ENCODE measurements around the gene TEPSIN.

TEPSIN gene

DNA sequence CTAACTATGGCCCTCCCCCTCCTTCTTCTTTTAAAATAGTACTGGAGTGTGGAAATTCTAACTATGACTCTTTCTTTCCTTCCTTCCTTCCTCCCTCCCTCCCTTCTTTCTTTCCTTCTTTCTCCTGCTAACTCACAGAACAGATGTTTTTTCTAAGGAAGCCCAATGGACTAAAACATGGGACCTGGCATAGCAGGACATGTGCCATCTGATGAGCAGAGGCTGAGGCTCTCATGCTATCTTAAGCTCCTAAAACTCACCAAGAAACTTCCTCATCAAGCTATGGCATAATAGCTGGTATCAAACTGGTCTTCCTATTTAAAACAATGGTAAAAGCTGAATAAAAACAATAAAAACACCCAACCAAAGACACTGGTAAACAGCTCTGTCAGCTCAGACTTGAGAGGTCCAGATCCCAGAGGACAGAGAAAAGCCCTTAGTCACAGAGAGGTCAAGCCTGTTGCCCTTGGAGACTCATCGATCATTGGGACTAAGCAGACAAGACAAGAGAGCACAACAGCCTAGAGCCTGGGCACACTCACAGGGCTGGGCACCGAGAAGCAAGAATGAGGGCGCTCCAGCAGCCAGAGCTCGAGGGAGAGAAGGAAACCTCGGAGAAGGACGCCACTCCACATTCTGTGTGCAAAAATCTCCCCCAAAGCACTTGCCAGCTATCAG, 28.7 kb upstream of the TEPSIN start:
- DNase-seq (ENCODE audit: low spot score): no peak

DNA sequence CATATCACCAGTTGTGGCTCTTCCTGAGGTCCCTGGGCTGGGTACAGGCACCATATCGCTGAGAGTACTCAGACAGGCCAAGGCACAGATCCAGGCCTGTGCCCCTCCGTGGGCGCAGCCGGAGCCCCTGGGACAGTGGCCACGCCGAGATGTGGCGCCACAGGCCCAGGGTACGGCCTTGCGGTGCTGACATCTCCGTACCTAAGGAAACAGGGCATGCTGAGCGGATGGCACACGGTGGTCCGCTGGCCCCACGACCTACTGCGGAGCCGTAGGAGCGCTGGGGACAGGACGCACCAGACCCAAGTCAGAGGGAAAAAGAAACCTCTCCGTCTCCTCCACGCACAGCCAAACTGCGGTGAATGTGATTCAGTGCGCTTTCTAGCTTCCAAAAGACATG, 26.7 kb upstream of the TEPSIN start:
- no peak for DNase-seq (ENCODE audit: low spot score)

DNA sequence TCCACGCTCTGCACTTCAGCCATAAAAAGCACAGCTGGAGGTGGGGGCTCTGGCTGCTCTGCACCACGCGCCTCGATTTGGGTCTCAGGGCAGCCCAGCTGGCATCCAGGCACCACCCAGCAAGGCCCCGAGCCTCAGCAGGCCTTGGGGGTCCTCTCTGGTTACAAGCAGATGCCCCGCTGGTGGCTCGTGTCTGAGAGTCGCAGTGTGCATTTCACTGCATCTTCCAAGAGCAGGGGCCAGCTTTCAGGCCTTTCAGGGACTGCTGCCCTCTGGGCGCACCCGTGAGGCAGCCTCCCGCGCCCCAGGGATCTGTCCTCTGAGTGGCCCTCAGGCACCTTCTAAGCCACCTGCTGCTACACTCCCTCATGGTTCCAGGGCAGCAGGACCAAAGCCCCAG, 25.8 kb upstream of the TEPSIN start:
- DNase-seq (ENCODE audit: low spot score): no peak

DNA sequence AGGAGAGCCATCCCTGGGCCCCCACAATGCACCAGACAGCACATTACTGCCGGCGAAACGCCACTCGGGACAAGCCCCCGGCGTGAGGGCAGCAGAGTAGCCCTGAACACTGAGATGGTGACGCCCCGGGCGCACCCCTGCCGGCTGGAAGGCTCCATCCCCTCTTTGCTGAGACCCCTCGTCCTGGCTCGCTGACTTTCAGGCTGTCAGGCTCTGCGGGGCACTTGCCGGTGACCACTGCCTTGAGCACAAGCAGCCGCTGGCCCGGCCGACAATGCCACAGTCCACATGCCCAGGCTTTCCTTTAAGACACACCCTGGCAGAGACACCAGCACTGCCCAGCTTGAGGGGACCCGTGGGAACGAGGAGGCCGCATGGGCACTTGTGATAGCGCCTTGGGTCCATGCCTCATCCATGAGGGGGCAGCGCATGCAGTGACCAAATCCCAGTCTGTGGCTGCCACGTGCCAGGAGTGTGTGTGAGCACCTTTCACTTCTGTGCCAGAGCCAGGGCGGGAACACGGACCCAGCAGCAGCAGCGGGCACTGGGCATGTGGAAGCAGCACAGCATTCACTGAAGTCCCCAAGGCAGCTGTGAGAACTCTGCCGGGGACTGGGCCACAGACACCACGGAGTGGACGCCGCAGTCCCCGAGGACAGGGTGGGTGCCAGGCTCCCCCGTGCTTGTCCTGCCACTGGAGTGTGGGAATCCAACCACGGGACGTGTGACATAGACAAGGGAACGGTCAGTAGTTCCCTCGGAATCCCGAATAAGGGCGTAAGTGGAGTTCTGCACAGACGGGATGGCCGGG, 24.7 kb upstream of the TEPSIN start:
- no peak for DNase-seq (ENCODE audit: low spot score)

DNA sequence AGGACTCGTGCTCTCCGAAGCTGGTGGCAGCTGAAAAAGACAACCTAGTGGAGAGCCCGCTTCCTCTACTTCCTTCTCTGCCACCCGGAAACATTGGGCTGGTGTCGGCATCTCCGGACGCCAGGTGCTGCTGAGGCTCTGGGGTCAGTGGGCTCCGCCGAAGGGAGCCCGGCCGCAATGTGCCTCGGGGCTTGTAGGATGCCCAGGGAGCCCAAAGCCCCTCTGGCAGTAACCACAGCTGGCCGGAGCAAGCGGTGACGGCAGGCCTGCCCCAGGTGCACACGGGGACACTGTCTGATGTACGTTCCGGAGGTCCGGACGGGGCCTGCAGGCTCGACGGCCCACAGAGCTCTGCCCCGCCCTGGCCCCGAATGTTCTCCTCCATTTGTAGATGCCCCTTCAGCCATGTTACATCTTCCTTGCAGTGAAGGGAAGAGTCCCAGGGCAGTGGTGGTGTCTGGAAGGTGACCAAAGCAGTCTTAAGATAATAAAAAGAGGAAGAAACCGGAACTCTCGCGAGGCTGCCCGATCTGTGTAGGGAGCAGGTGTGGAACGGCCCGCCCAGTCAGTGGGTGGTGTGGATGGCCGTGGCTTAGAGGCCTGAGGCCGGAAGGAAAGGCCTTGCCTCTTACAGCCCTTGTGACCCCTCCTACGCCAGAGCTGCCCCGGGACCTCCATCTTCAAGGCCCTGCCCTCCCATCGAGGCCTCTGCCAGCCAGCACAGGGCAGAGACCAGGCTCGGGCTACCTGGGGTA, 22.9 kb upstream of the TEPSIN start:
- no peak for DNase-seq (ENCODE audit: low spot score)

DNA sequence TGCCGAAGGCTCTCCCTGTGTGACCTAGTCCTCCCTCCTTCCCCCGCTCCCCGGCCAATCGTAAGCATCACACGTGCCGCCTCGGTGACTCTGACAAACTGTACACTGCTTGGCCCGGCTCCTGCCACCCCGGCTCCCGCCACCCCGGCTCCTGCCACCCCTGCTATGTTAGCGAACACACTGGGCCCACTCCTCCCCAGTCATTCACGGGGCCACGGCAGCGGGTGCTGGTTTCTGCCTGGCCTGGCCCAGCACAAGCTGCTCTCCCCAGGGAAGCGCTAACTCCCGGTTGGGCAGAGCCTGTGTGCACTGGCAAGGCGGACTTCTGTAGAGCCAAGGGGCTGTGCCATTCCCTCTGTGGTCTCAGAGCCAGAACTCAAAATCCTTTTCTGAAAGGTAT, 22.2 kb upstream of the TEPSIN start:
- no peak for DNase-seq (ENCODE audit: low spot score)

DNA sequence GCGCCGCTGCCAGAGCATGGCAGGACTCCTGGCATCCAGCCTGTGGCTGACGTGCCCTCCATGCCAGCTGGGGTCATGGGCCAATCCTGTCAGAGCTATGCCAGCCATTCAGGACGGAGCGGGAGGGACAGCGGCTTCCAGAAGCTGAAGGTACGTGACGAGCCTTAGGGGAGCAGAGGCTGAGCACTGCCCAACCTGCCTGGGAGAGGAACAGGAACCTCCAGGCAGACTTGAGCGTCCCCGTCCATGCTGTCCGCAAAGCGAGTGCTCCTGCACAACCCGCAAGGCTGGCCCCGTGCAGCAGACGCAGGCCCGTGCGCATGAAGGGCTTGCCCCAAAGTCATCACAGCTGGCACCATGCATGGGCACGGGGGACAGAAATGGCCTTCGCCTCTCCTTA, 21.8 kb upstream of the TEPSIN start:
- no peak for DNase-seq (ENCODE audit: low spot score)

DNA sequence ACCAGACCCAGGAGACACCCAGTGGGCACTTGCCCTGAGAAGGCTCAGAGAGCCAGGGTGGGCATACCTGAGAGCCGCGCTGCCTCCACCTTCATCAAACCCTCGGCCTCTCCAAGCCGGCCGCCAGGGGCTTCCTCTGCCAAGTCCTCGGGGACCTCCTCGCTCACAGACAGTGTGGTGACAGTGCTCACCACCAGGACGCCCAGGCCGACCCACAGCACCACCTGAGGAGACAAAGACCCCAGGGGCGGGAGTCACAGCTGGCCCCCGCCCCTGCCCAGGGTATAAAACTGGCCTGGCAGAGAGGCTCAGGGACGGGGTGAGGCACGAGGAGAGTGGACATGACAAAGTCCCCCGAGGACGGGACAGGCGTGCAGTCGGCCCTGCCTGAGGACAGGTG, 21.3 kb upstream of the TEPSIN start:
- DNase-seq (ENCODE audit: low spot score): no peak

DNA sequence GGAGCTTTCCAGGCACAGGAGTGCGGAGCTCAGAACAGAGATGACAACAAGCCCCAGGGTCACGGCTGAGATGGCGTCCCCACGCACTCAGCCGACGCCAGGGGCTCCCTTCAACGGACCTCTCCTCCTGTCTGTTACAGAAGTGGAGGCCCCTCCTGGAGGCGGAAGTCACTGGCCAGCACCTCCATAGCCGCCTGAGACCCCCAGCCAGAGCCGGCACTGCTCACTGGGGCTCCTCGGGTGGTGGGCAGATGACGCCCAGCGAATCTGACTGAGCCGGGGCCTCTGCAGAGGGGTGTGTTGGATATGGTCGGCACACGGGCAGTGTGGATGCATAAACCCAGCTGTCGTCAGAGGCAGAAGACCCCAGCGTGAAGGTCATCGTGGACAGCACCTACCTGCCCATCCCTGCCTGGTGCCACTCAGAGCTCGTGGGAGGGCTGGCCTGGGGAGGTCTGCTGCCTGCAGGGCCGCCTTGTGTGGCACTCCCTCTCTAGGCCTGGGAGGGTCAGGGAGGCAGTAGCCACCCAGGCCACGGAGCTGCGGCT, 20.3 kb upstream of the TEPSIN start:
- DNase-seq (ENCODE audit: low spot score): no peak

DNA sequence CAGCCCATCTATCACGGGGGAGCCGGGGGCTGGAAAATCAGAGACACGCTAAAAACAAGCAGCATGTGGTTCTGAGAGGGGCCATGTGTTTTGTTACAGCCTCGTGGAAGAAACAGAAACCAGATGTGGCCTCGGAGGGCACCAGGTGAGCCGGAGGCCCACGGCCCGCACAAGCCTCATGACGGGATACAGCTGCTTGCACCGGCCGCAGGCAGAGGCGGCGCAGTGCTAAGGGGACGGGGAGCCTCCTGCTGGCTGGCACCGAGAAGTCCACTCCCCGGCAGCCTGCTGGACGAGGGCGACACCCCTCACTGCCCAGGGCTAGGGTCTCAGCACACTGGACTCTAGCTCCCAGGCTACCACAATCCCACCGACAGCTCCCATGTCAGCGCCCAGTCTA, 19.4 kb upstream of the TEPSIN start:
- DNase-seq (ENCODE audit: low spot score): no peak

DNA sequence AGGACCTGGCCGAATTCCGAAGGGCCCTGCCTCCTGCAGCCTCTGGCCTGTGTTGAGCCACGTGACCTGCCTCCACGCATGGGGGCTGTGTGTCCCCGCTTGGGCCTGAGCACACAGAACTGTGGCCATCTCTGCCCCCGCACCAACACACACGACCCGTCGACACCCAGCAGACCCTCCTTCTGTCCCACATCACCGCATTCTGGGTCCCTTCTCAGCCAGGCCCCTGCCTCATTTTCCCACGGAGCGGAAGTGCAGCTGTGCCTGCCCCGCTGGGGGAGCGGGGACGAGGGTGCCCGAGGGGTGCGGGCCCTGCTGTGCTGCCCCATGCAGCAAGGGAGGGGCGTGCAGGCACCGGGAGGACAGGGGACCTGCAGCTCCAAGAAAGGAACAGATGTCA, 18.7 kb upstream of the TEPSIN start:
- DNase-seq (ENCODE audit: low spot score): no peak

DNA sequence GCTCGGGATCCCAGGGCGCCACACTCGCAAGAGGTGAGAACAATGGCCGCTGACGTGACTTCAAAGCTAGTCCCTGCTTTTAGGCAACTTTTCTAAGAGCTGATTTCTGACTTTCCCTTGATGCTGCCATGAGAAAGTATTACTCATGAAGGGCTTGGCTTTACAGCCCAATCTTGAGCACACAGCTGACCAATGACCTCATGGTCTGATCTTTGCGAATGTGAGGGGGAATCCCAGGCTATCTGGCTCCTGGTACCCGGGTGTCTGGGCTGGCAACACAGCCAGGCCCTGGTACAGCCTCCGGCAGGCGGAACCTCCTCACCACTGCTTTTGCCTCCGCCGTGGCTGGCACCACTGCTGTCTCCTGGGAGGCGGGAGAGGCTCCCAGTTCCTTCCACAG, 17.8 kb upstream of the TEPSIN start:
- DNase-seq (ENCODE audit: low spot score): no peak

DNA sequence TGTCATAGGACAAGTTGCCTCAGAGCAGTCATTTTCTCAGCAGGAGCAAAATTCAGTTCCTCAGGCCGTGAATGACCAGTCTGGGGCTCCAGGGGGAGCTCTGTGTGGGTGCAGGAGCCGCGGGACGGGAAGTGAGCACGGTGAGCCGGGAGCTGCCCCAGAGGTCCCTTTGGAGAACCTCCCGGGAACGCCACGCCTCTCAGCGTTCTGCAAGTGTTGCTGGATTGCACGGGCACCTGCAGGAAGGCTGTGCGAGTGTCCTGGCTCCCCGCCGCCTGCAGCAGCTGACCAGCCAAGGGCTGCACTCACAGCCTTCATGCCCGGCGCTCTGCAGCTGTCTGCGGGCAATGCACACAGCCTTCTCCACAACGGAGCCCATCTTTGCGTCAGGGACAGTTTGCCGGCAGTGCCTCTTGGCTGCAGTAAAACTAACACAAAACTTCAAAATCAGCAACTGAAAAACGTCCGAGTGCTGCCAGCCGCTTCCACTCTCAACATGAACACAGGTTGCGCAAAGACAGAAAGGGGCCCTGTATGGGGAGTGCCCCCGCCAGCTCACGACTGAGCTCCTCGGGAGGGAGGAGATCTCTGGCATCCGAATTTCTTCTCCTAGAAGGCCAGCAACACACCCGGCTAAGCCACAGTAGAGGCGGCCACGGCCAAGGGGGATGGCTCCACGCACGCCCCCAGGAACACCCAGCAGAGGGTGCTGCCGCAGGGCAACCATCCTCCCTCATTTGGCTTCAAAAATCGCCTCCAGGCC, 16.3 kb upstream of the TEPSIN start:
- DNase-seq (ENCODE audit: low spot score): peak; percentile 58

DNA sequence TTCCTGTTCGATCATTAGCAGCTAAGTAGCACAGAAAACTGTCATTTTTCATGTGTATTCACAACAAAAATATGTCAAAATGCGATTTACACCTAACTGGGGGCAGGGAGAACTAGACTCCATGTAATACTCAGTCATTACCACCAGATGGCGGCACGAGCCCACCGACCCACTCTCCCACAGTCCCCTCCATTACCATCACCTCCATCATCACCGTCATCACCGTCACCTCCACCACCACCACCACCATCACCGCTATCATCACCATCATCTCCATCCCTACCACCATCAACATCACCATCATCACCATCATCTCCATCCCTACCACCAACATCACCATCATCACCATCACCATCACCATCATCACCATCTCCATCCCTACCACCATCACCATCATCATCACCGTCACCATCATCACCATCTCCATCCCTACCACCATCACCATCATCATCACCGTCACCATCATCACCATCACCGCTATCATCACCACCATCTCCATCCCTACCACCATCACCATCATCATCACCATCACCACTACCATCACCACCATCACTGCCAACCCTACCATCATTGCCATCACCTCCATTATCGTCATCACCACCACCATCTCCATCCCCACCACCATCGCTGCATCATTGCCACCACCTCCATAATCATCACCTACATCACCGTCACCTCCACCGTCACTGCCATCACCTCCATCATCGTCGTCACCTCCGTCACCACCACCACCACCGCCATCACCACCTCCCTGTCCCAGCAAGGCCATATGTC, 14.7 kb upstream of the TEPSIN start:
- no peak for DNase-seq (ENCODE audit: low spot score)

DNA sequence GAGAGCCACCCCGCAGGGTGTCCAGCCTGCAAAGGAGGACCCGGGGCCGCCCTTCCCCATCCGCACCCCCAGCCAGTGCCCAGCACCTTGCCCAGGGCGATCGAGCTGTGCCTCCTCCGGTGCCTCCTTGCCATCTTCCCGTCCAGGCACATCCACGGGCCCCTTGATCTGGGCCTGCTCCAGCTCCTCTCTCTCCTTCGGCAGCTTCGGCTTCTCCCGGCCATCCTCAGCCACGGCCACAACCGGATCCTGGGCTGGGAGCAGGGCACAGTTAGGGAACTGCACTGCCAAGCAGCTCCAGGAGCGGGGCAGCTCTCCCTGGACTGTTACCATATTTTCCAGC, 14.1 kb upstream of the TEPSIN start:
- no peak for DNase-seq (ENCODE audit: low spot score)

DNA sequence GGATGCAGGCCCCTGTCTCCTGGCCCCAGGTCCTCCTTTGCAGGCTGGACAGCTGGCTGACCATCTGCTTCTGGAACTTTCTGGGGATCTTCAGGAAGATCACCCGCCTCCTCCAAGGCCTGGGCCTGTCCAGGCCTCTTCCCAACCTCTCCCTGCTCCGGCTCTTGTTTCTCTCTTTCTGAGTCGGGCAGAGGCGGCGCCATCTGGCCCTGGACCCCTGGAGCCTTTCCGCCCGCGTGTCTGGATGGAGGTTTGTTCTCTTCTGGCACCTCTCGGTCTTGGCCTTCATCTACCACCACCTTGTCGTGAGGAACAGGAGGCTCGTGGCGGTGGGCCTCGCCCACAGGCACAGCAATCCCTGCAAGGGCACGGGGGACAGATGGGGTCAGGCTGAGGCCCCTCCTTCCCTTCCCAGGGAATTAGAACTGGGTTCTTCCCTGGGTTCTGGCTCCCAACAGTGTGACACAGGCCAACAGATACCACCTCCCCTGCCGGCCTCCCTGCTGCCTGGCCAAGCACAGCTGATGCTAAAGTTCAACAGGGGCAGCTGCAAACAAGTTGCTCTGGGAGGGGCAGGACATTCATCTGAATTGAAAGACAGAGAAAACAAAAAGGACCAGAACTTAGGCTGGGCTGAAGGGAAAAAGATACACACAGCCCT, 13.6 kb upstream of the TEPSIN start:
- DNase-seq (ENCODE audit: low spot score): no peak

DNA sequence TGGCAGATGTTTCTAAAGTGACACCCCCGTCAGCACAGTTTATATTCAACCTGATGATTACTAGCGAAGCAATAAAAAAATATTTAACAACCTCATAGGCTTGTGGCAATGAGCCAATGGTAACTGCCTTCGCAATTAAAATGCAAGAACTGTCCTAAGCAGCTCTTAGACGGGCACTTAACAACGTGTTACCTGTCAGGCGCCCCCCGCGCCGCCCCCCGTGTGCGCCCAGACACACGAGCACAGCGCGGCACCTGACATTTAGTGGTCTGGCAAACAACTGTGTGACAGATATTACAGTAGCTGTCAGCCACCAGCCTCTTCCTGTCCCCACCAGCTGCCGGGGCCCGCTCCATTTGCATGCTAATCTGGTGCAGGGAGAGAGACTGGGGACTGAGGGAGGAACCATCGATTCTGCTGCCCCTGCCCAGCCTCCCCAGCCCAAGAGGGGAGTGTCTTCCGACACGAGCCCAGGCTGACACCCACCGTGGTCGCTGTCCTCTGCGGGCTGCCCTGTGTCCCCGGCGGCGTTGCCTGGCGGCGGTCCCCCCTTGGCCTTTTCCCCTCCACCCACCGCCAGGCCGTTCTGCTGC, 12.9 kb upstream of the TEPSIN start:
- DNase-seq (ENCODE audit: low spot score): no peak

DNA sequence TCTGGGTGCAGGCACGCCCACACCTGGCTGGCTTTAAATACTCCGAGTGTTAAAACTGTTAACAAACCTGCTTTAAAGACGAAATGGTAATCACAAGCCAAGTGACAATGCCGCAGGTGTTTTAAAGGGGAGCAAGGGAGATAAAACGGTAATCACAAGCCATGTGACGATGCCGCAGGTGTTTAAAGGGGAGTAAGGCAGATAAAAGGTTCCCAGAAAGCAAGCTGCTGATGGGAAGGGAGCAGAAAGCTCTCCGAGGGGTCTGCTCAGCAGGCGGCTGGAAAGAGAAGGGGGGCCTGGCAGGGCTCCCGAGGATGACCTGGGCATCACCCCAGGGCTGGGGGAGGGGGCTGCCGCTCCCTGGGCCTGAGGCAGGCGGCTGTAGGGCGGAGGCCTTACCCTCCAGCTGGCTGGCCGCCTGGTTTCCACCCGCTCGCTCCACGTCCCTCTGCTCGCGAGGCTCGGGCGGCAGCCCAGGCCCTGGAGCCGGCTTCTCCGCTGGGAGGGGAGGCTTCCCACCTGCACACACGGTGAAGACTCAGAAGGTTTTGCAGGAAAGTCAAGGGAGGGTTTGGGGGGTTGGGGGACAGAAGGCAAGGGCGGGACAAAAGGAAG, 12.3 kb upstream of the TEPSIN start:
- no peak for DNase-seq (ENCODE audit: low spot score)

DNA sequence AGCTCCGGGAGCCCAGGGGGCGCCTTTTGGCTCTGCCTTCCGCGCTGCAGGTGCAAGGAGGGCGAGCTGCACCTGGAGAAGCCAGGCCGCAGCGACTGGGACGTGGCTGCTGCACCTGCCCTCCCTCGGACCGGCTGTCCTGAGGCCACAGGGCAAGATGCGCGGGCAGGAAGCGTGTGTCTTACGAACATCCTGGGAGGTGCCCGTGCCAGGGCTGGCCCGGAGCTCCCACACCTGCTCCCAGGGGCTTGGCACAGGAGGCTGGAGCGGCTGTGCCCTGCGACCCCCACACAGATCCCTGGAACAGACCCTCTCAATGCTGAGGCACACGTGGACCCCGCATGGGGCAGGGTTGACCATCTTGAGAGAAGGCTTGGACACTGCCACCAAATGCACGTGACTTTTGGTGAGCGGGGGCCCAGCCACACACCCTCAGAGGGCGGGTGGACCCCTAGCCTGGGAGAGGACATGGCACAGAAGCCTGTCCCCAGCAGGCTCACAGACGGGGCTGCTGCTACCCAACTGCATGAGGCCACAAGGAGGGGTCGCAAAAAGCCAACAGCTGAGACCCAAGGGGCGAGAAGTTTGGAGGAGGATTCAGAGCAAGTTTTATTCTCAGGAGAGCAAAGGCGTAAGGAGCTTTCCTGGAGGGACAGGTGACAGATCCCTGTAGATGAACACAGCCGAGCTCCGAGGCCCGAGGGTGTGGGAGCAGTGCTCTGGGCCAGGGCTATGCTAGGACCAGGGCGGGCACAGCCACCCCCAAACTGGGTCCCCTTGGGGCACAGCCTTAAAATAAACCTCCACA, 11.6 kb upstream of the TEPSIN start:
- DNase-seq (ENCODE audit: low spot score): no peak

All from SW480 (cell line).